H9 (cell line): ENCODE results near the gene SUGP1. TPM values are rescaled to one million over a fixed set of nuclear protein-coding genes. Genes with fewer than 3 reads are reported as not detected.

ENCODE experiments used
- DNase-seq: peaks from one replicate; pipeline ENCODE4 v3.0.0-alpha.2; 2017
- H2AFZ ChIP-seq: one replicate; pipeline ENCODE4 v1.6.1; 2013; ENCODE audit warnings: mild to moderate bottlenecking, low read length, control low read depth, moderate library complexity
- H2AK5ac ChIP-seq: 2 replicates; pipeline ENCODE4 v1.6.1; 2013; ENCODE audit warnings: low read length, control low read depth, mixed read lengths; ENCODE audit not compliant: insufficient read length
- H2BK120ac ChIP-seq: one replicate; pipeline ENCODE4 v1.6.1; 2013; ENCODE audit warnings: low read depth, mild to moderate bottlenecking, low read length, control low read depth, inconsistent platforms; ENCODE audit not compliant: poor library complexity, severe bottlenecking
- H2BK12ac ChIP-seq: 2 replicates; pipeline ENCODE4 v1.6.1; 2013; ENCODE audit warnings: low read length, control low read depth, mixed read lengths, low read depth; ENCODE audit not compliant: insufficient read length
- H2BK15ac ChIP-seq: 2 replicates; pipeline ENCODE4 v1.6.1; 2013; ENCODE audit warnings: low read depth, low read length, control low read depth
- H2BK20ac ChIP-seq: one replicate; pipeline ENCODE4 v1.6.1; 2013; ENCODE audit warnings: low read depth, mild to moderate bottlenecking, low read length, control low read depth, inconsistent platforms; ENCODE audit not compliant: poor library complexity, severe bottlenecking
- H2BK5ac ChIP-seq: 2 replicates; pipeline ENCODE4 v1.6.1; 2013; ENCODE audit warnings: low read length, control low read depth, mixed read lengths; ENCODE audit not compliant: insufficient read length
- H3K14ac ChIP-seq: 2 replicates; pipeline ENCODE4 v1.6.1; 2013; ENCODE audit warnings: low read length, control low read depth; ENCODE audit not compliant: insufficient read depth
- H3K18ac ChIP-seq: 2 replicates; pipeline ENCODE4 v1.6.1; 2013; ENCODE audit warnings: low read depth, mild to moderate bottlenecking, mixed read lengths, low read length, control low read depth; ENCODE audit not compliant: insufficient read length
- H3K23ac ChIP-seq: 2 replicates; pipeline ENCODE4 v1.6.1; 2013; ENCODE audit warnings: low read length, control low read depth, mixed read lengths, low read depth; ENCODE audit not compliant: insufficient read length
- H3K23me2 ChIP-seq: 2 replicates; pipeline ENCODE4 v1.6.1; 2013; ENCODE audit warnings: low read depth, mild to moderate bottlenecking, mixed read lengths, low read length, control low read depth; ENCODE audit not compliant: insufficient read length, poor library complexity, severe bottlenecking
- H3K27ac ChIP-seq: 2 replicates; pipeline ENCODE4 v1.5.1; 2013; ENCODE audit warnings: low read length, control low read depth, mixed read lengths, low read depth; ENCODE audit not compliant: insufficient read length
- H3K27me3 ChIP-seq: 2 replicates; pipeline ENCODE4 v1.6.1; 2013; ENCODE audit warnings: low read length, control low read depth, inconsistent platforms; ENCODE audit not compliant: insufficient read depth
- H3K4ac ChIP-seq: 2 replicates; pipeline ENCODE4 v1.6.1; 2013; ENCODE audit warnings: low read depth, mild to moderate bottlenecking, control low read depth, inconsistent platforms, low read length, moderate library complexity
- H3K4me1 ChIP-seq: 2 replicates; pipeline ENCODE4 v1.6.1; 2013; ENCODE audit warnings: low read length, control low read depth, inconsistent platforms; ENCODE audit not compliant: insufficient read depth
- H3K4me2 ChIP-seq: 2 replicates; pipeline ENCODE4 v1.6.1; 2013; ENCODE audit warnings: low read length, control low read depth, mixed read lengths; ENCODE audit not compliant: insufficient read length, insufficient read depth
- H3K56ac ChIP-seq: 2 replicates; pipeline ENCODE4 v1.6.1; 2013; ENCODE audit warnings: low read depth, mild to moderate bottlenecking, mixed read lengths, low read length, control low read depth; ENCODE audit not compliant: insufficient read length
- H3K79me1 ChIP-seq: 2 replicates; pipeline ENCODE4 v1.6.1; 2013; ENCODE audit warnings: low read depth, mild to moderate bottlenecking, moderate library complexity, low read length, control low read depth, inconsistent platforms; ENCODE audit not compliant: insufficient read depth, poor library complexity, severe bottlenecking
- H3K79me2 ChIP-seq: 2 replicates; pipeline ENCODE4 v1.6.1; 2013; ENCODE audit warnings: low read length, control low read depth, inconsistent platforms; ENCODE audit not compliant: insufficient read depth
- H3K9ac ChIP-seq: 2 replicates; pipeline ENCODE4 v1.6.1; 2013; ENCODE audit warnings: low read length, control low read depth, mixed read lengths; ENCODE audit not compliant: insufficient read length; ENCODE audit errors: extremely low read depth
- H3K9me3 ChIP-seq: one replicate; pipeline ENCODE4 v1.6.1; 2013; ENCODE audit warnings: low read depth, low read length, inconsistent platforms; ENCODE audit not compliant: control insufficient read depth
- H3T11ph ChIP-seq: one replicate; pipeline ENCODE4 v1.6.1; 2013; ENCODE audit warnings: mild to moderate bottlenecking, low read length, control low read depth, inconsistent platforms
- H4K20me1 ChIP-seq: one replicate; pipeline ENCODE4 v1.6.1; 2013; ENCODE audit not compliant: control insufficient read depth, insufficient read length, insufficient read depth
- H4K5ac ChIP-seq: 2 replicates; pipeline ENCODE4 v1.6.1; 2013; ENCODE audit warnings: low read depth, mild to moderate bottlenecking, mixed read lengths, low read length, control low read depth; ENCODE audit not compliant: insufficient read length
- H4K8ac ChIP-seq: replicated peaks from 2 replicates; pipeline ENCODE4 v1.6.1; 2013; ENCODE audit warnings: low read length, control low read depth, mixed read lengths, low read depth; ENCODE audit not compliant: insufficient read length
- H4K91ac ChIP-seq: 2 replicates; pipeline ENCODE4 v1.6.1; 2013; ENCODE audit warnings: low read depth, mild to moderate bottlenecking, moderate library complexity, mixed read lengths, low read length, control low read depth; ENCODE audit not compliant: insufficient read length
- H3K27ac Mint-ChIP-seq, 3 experiments: 2 replicates in 2 of 3; 3 replicates in 1 of 3; pipeline ENCODE4 v1.8.0; 2020 to 2021; ENCODE audit warnings: mixed read lengths in 3 of 3, mild to moderate bottlenecking in 1 of 3, moderate library complexity in 1 of 3
- H3K27me3 Mint-ChIP-seq: 2 replicates; pipeline ENCODE4 v1.8.0; 2021; ENCODE audit warnings: low read depth, mild to moderate bottlenecking, moderate library complexity, mixed read lengths
- H3K36me3 Mint-ChIP-seq, 3 experiments: 2 replicates in 2 of 3; 3 replicates in 1 of 3; pipeline ENCODE4 v1.8.0; 2020 to 2021; ENCODE audit warnings: low read depth in 3 of 3, mixed read lengths in 3 of 3; ENCODE audit not compliant: insufficient read depth in 1 of 3
- H3K4me1 Mint-ChIP-seq, 2 experiments: 2 replicates each; pipeline ENCODE4 v1.8.0; 2020; ENCODE audit warnings: mixed read lengths in 2 of 2
- H3K4me3 Mint-ChIP-seq, 2 experiments: 2 replicates in 1 of 2; 3 replicates in 1 of 2; pipeline ENCODE4 v1.8.0; 2020 to 2021; ENCODE audit warnings: mild to moderate bottlenecking in 2 of 2, mixed read lengths in 2 of 2, moderate library complexity in 1 of 2
- H3K9me3 Mint-ChIP-seq, 2 experiments: 2 replicates in 1 of 2; 3 replicates in 1 of 2; pipeline ENCODE4 v1.8.0; 2020; ENCODE audit warnings: mild to moderate bottlenecking in 2 of 2, mixed read lengths in 2 of 2, moderate library complexity in 1 of 2
- CTCF ChIP-seq: fragments of 200-600 bp; sonication (generic); conservative IDR thresholded peaks from 3 replicates; pipeline ENCODE4 v1.8.0; 2021; ENCODE audit warnings: antibody characterized with exemption, mild to moderate bottlenecking
- WGBS: extraction: QIAGEN DNeasy Blood & Tissue Kit; methylation state at CpG from one replicate; pipeline ENCODE4 v1.1.7; 2013; ENCODE audit warnings: missing lambda C conversion rate, low lambda C conversion rate, mixed read lengths; ENCODE audit not compliant: insufficient read length; ENCODE audit errors: extremely low coverage; 5-methylcytosine and 5-hydroxymethylcytosine counted together
- total RNA-seq: library from RNA; stranded (reverse); gene quantifications from 2 replicates; pipeline ENCODE4 v1.2.1, GENCODE V29; 2021

Gene SUGP1
- total RNA-seq, 1 experiment from 2014 or later, result 103 TPM

GRCh38 chr19:19269952-19270694 is 50.2 kb downstream of the SUGP1 start:
- no peak overlapping the region for H3K27ac ChIP-seq
- no peak overlapping the region for H2AK5ac ChIP-seq
- peaks cover 7% of the 10 kb centered on the region for H3K23me2 ChIP-seq
- H3K4me1 Mint-ChIP-seq, result peaks cover 10 to 16% of the 10 kb centered on the region in 2 experiments
- no peaks in the 10 kb centered on the region for H3K9me3 Mint-ChIP-seq
- H3T11ph ChIP-seq, result no peak overlapping the region
- H3K4me2 ChIP-seq, result no peak overlapping the region
- no CpG with 5 or more reads among the region's 18 CpGs for WGBS
- no peak overlapping the region for H2BK5ac ChIP-seq
- H3K36me3 Mint-ChIP-seq, result peaks cover 0 to 2% (median 0%) of the 10 kb centered on the region in 3 experiments; a peak in 1 of 7 replicates
- no peak overlapping the region for H3K4ac ChIP-seq
- no peak overlapping the region for H2BK12ac ChIP-seq
- TF ChIP-seq CTCF, result no peak
- no peak overlapping the region for H4K5ac ChIP-seq
- H4K20me1 ChIP-seq, result no peaks in the 10 kb centered on the region
- no peak overlapping the region for H3K9ac ChIP-seq
- no peak overlapping the region for H3K14ac ChIP-seq
- H3K4me1 ChIP-seq, result no peaks in the 10 kb centered on the region; the same call in 1 of the 2 replicates
- no peak overlapping the region; a peak in 1 of 7 replicates for H3K27ac Mint-ChIP-seq
- no peak overlapping the region for H2BK120ac ChIP-seq
- no peak overlapping the region; a peak in 1 of 5 replicates for H3K4me3 Mint-ChIP-seq
- peak overlapping the region; percentile 9; the same call in 1 of the 2 replicates for H2BK15ac ChIP-seq
- no peak overlapping the region for H3K23ac ChIP-seq
- H3K9me3 ChIP-seq, result no peaks in the 10 kb centered on the region
- H4K91ac ChIP-seq, result no peak overlapping the region
- no peak overlapping the region for H3K18ac ChIP-seq
- no peak overlapping the region for H3K56ac ChIP-seq
- H2BK20ac ChIP-seq, result no peak overlapping the region
- H3K27me3 ChIP-seq, result peaks cover 2% of the 10 kb centered on the region; the same call in 1 of the 2 replicates
- H2AFZ ChIP-seq, result no peak overlapping the region
- H3K27me3 Mint-ChIP-seq, result peaks cover 48% of the 10 kb centered on the region
- DNase-seq, result peak; percentile 54
- no peaks in the 10 kb centered on the region for H3K79me2 ChIP-seq
- H4K8ac ChIP-seq, result no peak overlapping the region
- no peaks in the 10 kb centered on the region for H3K79me1 ChIP-seq
